ENCODE results near the gene PDE4D.
"Not testable (repeated sequence)": the region's sequence is repeated elsewhere in the genome, so short reads cannot be mapped to it uniquely, and the experiment has no call there.

Gene PDE4D

DNA sequence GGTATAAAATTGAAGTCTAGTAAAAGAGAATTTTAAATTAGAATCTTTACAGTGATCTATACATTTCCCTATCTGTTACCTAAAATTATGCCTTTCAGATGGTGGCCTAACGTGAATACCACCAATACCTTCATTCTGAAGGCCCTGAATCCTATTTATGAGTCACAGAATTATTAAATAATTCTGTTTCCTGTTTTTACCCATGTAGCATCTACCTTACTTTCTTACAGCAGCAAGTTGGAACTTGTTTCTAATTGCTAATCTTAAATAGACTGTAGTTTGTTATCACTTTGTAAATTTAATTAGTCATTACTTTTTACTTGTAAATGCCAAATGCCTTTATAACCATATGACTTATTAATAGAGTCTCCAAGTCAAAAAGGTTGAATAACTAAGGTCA, 135.0 kb downstream of the PDE4D start:
- TF ChIP-seq, protein P1, sequence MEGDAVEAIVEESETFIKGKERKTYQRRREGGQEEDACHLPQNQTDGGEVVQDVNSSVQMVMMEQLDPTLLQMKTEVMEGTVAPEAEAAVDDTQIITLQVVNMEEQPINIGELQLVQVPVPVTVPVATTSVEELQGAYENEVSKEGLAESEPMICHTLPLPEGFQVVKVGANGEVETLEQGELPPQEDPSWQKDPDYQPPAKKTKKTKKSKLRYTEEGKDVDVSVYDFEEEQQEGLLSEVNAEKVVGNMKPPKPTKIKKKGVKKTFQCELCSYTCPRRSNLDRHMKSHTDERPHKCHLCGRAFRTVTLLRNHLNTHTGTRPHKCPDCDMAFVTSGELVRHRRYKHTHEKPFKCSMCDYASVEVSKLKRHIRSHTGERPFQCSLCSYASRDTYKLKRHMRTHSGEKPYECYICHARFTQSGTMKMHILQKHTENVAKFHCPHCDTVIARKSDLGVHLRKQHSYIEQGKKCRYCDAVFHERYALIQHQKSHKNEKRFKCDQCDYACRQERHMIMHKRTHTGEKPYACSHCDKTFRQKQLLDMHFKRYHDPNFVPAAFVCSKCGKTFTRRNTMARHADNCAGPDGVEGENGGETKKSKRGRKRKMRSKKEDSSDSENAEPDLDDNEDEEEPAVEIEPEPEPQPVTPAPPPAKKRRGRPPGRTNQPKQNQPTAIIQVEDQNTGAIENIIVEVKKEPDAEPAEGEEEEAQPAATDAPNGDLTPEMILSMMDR (IDR thresholded peaks at IDR 0.05; ENCODE audit: insufficient read depth, missing control alignments): no peak
- DNase-seq (ENCODE audit: insufficient read length, low spot score) (no peak), FAIRE-seq (no peak)

- TF ChIP-seq, protein P1 (IDR thresholded peaks at IDR 0.05; ENCODE audit: insufficient read depth, missing control alignments): no peak
- no peak for DNase-seq (ENCODE audit: insufficient read length, low spot score)
- FAIRE-seq: no peak
Observed at GRCh38 chr5:59757442-59757841, 136.1 kb downstream of the PDE4D start.

- TF ChIP-seq, protein P1 (IDR thresholded peaks at IDR 0.05; ENCODE audit: insufficient read depth, missing control alignments): no peak
- DNase-seq (ENCODE audit: insufficient read length, low spot score) (no peak), FAIRE-seq (no peak)
Observed at GRCh38 chr5:59756373-59757035, 137.0 kb downstream of the PDE4D start.

- DNase-seq (ENCODE audit: insufficient read length, low spot score) (no peak), FAIRE-seq (no peak)
- TF ChIP-seq, protein P1 (IDR thresholded peaks at IDR 0.05; ENCODE audit: insufficient read depth, missing control alignments): no peak
Observed at GRCh38 chr5:59755476-59755875, 138.1 kb downstream of the PDE4D start.

- DNase-seq (ENCODE audit: insufficient read length, low spot score) (no peak), FAIRE-seq (no peak)
- TF ChIP-seq, protein P1 (IDR thresholded peaks at IDR 0.05; ENCODE audit: insufficient read depth, missing control alignments): no peak
Observed at GRCh38 chr5:59753599-59753998, 139.9 kb downstream of the PDE4D start.

- TF ChIP-seq, protein P1 (IDR thresholded peaks at IDR 0.05; ENCODE audit: insufficient read depth, missing control alignments): no peak
- no peak for DNase-seq (ENCODE audit: insufficient read length, low spot score)
- no peak for FAIRE-seq
Observed at GRCh38 chr5:59749782-59750520, 143.6 kb downstream of the PDE4D start.

GRCh38 chr5:59748036-59748663, 145.4 kb downstream of the PDE4D start:
- DNase-seq (ENCODE audit: insufficient read length, low spot score); FAIRE-seq: not testable (repeated sequence)
